ENCODE results near the gene ANTKMT. TPM values are rescaled to one million over a fixed set of nuclear protein-coding genes. Genes with fewer than 3 reads are reported as not detected.
"Not testable (repeated sequence)": the region's sequence is repeated elsewhere in the genome, so short reads cannot be mapped to it uniquely, and the experiment has no call there.

ANTKMT gene
- total RNA-seq, 1 donor from 2014 or later: 27.5 TPM

DNA sequence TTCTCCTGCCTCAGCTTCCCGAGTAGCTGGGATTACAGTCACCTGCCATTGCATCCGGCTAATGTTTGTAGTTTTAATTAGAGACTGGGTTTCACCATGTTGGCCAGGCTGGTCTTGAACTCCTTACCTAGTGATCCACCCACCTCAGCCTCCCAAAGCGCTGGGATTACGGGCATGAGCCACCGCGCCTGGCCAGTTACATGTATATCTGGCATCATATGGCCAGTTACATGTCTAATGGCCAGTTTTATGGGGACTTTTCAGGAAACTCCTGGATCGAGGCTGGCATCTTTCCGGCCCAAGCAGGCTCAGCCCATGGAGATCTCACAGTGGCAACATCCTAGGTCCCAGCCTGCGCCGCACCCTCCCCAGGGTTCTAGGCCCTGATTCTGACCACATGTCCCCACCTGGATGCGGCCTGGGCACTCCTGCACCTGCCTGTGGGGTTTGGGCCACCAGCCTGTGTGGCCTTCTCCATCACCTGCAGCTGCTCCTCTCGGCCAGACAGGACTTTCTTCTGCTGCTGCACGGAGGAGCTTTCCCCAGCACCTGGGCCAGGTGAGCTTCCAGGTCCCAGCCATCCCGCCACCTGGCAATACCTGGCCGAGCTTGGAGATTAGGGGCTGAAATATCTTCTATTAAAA lies 21.2 kb downstream of the ANTKMT start:
- Mint-ChIP-seq H3K27me3 (ENCODE audit: low read depth) (no peaks in the 10 kb centered on the region), H3K27ac (no peak overlapping the region), H3K9me3 (no peaks in the 10 kb centered on the region), H3K36me3 (peaks cover 5% of the 10 kb centered on the region), H3K4me1 (peaks cover 9% of the 10 kb centered on the region), H3K4me3 (peak overlapping the region; percentile 79)
- TF ChIP-seq, protein P1, sequence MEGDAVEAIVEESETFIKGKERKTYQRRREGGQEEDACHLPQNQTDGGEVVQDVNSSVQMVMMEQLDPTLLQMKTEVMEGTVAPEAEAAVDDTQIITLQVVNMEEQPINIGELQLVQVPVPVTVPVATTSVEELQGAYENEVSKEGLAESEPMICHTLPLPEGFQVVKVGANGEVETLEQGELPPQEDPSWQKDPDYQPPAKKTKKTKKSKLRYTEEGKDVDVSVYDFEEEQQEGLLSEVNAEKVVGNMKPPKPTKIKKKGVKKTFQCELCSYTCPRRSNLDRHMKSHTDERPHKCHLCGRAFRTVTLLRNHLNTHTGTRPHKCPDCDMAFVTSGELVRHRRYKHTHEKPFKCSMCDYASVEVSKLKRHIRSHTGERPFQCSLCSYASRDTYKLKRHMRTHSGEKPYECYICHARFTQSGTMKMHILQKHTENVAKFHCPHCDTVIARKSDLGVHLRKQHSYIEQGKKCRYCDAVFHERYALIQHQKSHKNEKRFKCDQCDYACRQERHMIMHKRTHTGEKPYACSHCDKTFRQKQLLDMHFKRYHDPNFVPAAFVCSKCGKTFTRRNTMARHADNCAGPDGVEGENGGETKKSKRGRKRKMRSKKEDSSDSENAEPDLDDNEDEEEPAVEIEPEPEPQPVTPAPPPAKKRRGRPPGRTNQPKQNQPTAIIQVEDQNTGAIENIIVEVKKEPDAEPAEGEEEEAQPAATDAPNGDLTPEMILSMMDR (IDR thresholded peaks at IDR 0.05; ENCODE audit: unreplicated experiment): no peak
- no peak for DNase-seq (ENCODE audit: low spot score in 2 of 2, unreplicated experiment in 2 of 2)

DNA sequence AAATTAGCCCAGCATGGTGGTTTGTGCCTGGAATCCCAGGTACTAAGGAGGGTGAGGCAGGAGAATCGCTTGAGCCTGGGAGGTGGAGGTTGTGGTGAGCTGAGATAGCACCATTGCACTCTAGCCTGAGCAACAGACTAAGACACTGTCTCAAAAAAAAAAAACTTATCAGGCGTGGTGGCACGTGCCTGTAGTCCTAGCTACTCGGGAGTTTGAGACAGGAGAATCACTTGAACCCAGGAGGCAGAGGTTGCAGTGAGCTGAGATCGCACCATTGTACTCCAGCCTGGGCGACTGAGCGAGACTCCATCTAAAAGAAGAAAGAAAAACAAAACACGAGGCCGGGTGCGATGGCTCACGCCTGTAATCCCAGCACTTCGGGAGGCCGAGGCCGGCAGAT lies 21.9 kb downstream of the ANTKMT start:
- not testable (repeated sequence) for H3K9me3 Mint-ChIP-seq; H3K27ac Mint-ChIP-seq; H3K36me3 Mint-ChIP-seq; H3K4me3 Mint-ChIP-seq; H3K27me3 Mint-ChIP-seq (ENCODE audit: low read depth); DNase-seq (ENCODE audit: low spot score in 2 of 2, unreplicated experiment in 2 of 2); H3K4me1 Mint-ChIP-seq

DNA sequence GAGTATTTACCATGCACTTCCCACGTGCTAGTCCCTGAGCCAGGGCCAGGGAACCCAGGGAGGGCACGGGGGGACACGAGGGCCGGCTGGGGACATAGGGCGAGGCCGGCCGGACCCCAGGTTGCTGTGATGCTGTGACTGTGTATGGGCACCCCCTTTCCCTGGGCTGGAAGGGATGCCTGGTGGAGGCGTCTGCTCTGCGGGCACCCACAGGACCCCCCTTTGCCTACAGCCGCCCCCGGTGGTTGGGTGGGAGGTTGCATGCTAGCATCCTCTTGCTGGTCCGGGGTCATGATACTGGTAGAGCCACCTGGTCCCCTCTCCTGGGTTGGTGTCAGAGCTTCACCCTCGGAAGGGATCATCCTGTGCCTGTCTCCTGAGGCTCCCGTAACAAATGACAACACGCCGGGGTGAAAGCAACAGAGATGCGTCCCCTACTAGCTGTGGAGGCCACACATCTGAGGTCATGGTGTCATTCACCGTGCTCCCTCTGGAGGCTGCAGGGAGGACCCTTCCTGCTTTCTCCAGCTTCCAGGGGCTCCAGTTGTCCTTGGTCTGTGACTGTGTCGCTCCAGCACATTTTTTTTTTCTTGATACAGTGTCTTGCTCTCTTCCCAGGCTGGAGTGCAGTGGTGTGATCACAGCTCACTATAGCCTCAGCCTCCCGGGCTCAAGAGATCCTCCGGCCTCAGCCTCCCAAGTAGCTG lies 23.0 kb downstream of the ANTKMT start:
- H3K27ac Mint-ChIP-seq: no peak overlapping the region
- TF ChIP-seq, protein P1 (IDR thresholded peaks at IDR 0.05; ENCODE audit: unreplicated experiment): peak; percentile 30
- DNase-seq (ENCODE audit: low spot score in 2 of 2, unreplicated experiment in 2 of 2): no peak
- H3K4me3 Mint-ChIP-seq: no peak overlapping the region
- peaks cover 9% of the 10 kb centered on the region for H3K4me1 Mint-ChIP-seq
- H3K27me3 Mint-ChIP-seq (ENCODE audit: low read depth): no peaks in the 10 kb centered on the region
- no peaks in the 10 kb centered on the region for H3K36me3 Mint-ChIP-seq
- no peaks in the 10 kb centered on the region for H3K9me3 Mint-ChIP-seq

DNA sequence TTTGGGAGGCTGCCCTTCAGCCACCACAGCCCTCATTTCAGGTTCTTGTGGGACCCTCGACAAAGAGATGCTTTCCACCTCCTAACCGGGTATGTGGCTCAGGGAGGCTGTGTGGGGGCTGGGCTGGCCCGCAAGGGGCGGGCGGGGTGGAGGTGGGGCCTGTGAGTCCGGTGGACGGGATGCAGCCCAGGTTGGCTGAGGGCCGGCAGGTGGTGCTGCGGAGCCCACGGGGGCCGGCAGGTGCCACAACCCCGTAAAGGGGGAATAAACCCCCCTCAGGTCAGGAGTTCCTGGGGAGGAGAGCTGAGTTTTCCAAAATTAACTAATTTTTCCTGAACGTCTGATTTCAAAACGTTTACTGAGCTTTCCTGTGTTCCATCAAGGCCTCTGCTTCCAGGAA lies 24.8 kb downstream of the ANTKMT start:
- DNase-seq (ENCODE audit: low spot score in 2 of 2, unreplicated experiment in 2 of 2): no peak
- H3K27me3 Mint-ChIP-seq (ENCODE audit: low read depth): no peaks in the 10 kb centered on the region
- H3K27ac Mint-ChIP-seq: no peak overlapping the region
- H3K4me3 Mint-ChIP-seq: no peak overlapping the region
- no peaks in the 10 kb centered on the region for H3K36me3 Mint-ChIP-seq
- TF ChIP-seq, protein P1 (IDR thresholded peaks at IDR 0.05; ENCODE audit: unreplicated experiment): peak; percentile 53
- H3K9me3 Mint-ChIP-seq: no peaks in the 10 kb centered on the region
- peaks cover 3% of the 10 kb centered on the region for H3K4me1 Mint-ChIP-seq

DNA sequence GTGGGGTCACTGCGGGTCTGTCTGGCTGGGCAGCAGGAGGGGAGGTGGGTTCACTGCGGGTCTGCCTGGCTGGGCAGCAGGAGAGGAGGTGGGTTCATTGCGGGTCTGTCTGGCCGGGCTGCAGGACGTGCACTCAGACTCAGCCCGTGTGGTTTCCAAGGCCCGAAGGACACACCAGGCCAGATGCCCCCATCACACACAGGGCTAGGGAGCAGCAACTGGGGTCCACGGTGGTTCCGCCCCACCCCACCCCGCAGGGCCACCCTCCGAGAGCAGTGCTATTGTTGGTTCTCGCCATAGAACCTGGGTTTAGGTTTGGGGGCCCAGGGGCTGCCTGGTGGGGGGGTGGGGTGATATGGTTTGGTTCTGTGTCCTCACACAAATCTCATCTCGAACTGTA lies 25.7 kb downstream of the ANTKMT start:
- no peaks in the 10 kb centered on the region for H3K9me3 Mint-ChIP-seq
- H3K27ac Mint-ChIP-seq: no peak overlapping the region
- DNase-seq (ENCODE audit: low spot score in 2 of 2, unreplicated experiment in 2 of 2): no peak
- H3K4me1 Mint-ChIP-seq: peaks cover 1% of the 10 kb centered on the region
- H3K4me3 Mint-ChIP-seq: no peak overlapping the region
- TF ChIP-seq, protein P1 (IDR thresholded peaks at IDR 0.05; ENCODE audit: unreplicated experiment): no peak
- peaks cover 6% of the 10 kb centered on the region for H3K27me3 Mint-ChIP-seq (ENCODE audit: low read depth)
- H3K36me3 Mint-ChIP-seq: no peaks in the 10 kb centered on the region

DNA sequence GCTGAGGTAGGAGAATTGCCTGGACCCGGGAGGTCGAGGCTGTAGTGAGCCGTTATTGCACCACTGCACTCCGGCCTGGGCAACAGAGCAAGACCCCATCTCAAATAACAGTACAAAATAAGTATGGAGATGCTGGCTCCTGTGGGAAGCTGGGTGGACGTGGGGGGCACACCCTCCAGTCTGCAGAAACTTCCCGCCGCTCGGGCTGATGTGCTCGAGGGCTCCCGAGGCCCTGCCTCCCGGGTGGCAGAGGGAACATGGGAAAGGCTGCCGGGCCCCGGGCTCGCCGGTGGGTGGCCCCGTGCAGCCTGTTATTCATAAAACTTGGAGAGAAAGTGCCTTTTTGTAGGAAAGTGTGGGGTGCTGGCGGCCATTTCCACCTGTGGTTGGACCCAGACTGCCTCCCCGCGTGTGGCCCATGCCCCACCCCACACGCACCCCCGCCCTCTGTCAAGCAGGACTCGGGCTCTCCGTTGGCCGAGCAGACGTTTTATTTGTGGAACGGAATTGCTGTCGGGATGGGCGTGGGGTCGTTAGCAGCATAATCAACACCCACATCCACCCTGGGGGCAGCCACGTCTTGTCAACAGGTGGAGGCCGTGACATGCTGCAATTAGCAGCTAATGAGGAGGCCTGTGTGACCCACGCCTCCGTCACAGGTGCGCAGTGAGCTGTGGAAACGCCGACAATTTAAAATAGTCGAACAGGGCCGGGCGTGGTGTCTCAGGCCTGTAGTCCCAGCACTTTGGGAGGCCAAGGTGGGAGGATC lies 27.2 kb downstream of the ANTKMT start:
- H3K9me3 Mint-ChIP-seq: no peaks in the 10 kb centered on the region
- H3K36me3 Mint-ChIP-seq: no peaks in the 10 kb centered on the region
- H3K27ac Mint-ChIP-seq: no peak overlapping the region
- H3K4me1 Mint-ChIP-seq: peaks cover 1% of the 10 kb centered on the region
- peaks cover 18% of the 10 kb centered on the region for H3K27me3 Mint-ChIP-seq (ENCODE audit: low read depth)
- DNase-seq (ENCODE audit: low spot score in 2 of 2, unreplicated experiment in 2 of 2): no peak
- TF ChIP-seq, protein P1 (IDR thresholded peaks at IDR 0.05; ENCODE audit: unreplicated experiment): no peak
- no peak overlapping the region for H3K4me3 Mint-ChIP-seq

Data from mesothelial cell of epicardium (in vitro differentiated cells).